Activated naive CD4-positive, alpha-beta T cell treated with anti-CD3 and anti-CD28 coated beads, Interleukin-2, amount 50 U/mL, for 24 hours (primary cell): ENCODE measurements around the gene APBB2.

Source experiments
- H3K27ac Mint-ChIP-seq: one replicate; pipeline ENCODE4 v1.8.0; 2021; ENCODE audit warnings: mild to moderate bottlenecking, mixed read lengths
- H3K27me3 Mint-ChIP-seq: one replicate; pipeline ENCODE4 v1.8.0; 2021; ENCODE audit warnings: mixed read lengths
- H3K36me3 Mint-ChIP-seq: one replicate; pipeline ENCODE4 v1.8.0; 2021; ENCODE audit warnings: mixed read lengths
- H3K4me1 Mint-ChIP-seq: one replicate; pipeline ENCODE4 v1.8.0; 2021; ENCODE audit warnings: mixed read lengths
- H3K4me3 Mint-ChIP-seq: one replicate; pipeline ENCODE4 v1.8.0; 2021; ENCODE audit warnings: mild to moderate bottlenecking, mixed read lengths
- H3K9me3 Mint-ChIP-seq: one replicate; pipeline ENCODE4 v1.8.0; 2021; ENCODE audit warnings: mixed read lengths

The APBB2 gene

DNA sequence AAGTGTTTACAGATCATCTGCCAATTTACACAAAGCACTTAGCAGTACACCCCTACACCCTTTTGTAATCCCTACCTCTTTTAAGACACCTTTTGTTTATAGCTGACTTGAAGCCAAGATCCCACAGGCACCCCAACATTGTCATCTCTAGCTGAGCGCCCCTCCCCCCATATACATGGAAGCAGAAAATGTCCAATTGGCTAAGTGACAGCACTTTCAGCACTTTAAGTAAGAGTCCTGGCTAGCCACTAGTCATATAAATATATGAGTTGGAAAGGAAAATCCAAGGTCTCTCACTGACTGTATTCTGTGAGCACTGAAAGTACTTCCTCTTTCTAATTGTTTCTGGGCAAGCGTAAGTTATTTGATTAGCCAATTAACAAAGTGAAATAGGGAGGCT, 356.4 kb downstream of the APBB2 start:
- Mint-ChIP-seq H3K9me3 (no peaks in the 10 kb centered on the region), H3K36me3 (no peaks in the 10 kb centered on the region), H3K27ac (no peak overlapping the region), H3K4me3 (peak overlapping the region; percentile 64), H3K27me3 (peaks cover 25% of the 10 kb centered on the region), H3K4me1 (peaks cover 7% of the 10 kb centered on the region)

DNA sequence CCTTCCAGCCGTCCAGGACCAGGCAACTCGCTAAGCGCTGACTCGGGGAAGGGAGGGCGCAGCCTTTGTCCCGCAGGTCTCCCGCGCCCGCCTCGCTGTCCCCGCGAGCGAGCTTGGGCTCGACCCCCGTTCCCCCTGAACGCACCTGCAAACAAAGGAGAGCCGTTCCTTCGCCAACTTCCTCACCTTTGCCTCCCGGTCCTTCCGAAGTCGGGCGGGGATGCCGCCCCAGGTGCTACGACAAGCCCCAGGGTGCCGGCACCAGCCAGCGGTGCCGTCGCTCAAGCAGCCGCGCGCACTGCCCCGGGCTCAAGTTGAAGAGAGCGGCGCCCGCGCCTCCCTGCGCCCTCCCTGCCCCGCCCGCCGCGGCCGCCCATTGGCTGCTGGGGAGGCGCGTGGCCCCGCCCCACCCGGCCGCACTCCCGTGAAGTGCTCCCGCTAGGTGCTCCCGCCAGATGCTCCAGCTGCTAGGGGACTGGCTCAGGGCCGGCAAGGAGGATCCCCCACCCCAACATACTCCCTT, 357.4 kb downstream of the APBB2 start:
- Mint-ChIP-seq H3K4me1 (peaks cover 7% of the 10 kb centered on the region), H3K4me3 (peak overlapping the region; percentile 76), H3K27me3 (peaks cover 25% of the 10 kb centered on the region), H3K36me3 (no peaks in the 10 kb centered on the region), H3K27ac (no peak overlapping the region), H3K9me3 (no peaks in the 10 kb centered on the region)

DNA sequence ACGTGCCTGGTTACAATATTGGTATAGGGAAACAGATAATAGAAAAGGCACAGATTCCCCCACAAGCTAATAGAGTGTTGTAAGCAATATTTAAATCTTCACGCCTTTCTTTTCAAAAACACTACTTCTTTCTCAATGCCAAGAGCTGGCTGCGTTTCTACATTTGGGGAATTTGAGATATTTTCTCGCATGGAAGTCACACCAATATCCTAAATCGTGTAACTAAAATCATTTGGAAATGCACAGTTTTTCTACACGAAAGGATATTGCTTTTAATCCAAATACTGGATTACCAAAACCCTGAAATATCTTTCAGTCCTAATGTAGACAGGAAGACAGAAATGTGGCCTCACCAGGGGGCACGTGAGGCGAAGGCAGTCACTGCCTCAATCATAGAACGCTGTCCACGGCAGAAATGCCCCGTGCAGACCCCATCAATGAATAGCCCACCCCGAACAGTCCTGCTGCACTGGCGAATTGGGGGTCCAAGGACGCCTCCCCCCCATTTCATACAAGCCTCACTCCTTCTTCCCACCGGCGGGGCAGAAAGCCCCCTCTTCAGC, 358.0 kb downstream of the APBB2 start:
- Mint-ChIP-seq H3K9me3 (no peaks in the 10 kb centered on the region), H3K36me3 (no peaks in the 10 kb centered on the region), H3K4me3 (peak overlapping the region; percentile 63), H3K4me1 (peaks cover 7% of the 10 kb centered on the region), H3K27me3 (peaks cover 25% of the 10 kb centered on the region), H3K27ac (no peak overlapping the region)

DNA sequence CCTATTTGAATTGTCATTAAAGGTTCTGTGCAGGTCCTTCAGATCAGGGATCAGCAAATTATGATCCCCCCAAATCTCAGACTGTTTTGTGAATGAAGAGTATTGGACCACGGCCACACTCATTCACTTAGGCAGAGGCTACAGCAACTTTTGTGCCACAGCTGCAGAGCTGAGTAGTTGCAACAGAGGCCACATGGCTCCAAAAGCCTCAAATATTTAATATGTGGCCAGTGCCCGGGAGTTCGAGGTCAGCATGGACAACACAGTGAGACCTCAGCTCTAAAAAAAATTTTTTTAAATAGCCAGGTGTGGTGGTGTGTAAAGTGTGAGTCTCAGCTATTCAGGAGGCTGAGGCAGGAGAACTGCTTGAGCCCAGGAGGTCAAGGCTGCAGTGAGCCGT, 363.8 kb downstream of the APBB2 start:
- H3K9me3 Mint-ChIP-seq, result no peaks in the 10 kb centered on the region
- peaks cover 9% of the 10 kb centered on the region for H3K27me3 Mint-ChIP-seq
- no peaks in the 10 kb centered on the region for H3K4me1 Mint-ChIP-seq
- H3K36me3 Mint-ChIP-seq, result no peaks in the 10 kb centered on the region
- H3K27ac Mint-ChIP-seq, result no peak overlapping the region
- H3K4me3 Mint-ChIP-seq, result no peak overlapping the region

DNA sequence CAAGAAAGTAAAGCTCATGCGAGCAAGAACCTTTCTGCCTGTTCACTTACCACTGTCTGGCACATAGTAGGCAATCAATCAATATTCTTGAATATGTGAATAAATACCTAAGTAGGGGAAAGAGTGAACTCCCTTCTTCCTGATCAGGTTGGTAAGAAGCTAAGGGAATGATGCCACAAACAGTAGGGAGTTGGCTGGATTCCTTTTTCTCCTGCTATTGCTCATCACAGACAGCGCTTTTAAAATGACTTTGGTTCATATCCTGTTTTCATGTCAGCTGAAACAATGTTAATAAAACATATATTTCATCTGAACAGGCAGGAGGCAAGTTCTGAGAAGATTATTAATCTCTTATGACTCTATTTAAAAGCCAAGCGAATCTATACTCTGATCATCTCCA, 365.4 kb downstream of the APBB2 start:
- H3K4me1 Mint-ChIP-seq, result no peaks in the 10 kb centered on the region
- no peaks in the 10 kb centered on the region for H3K36me3 Mint-ChIP-seq
- H3K4me3 Mint-ChIP-seq, result no peak overlapping the region
- H3K27me3 Mint-ChIP-seq, result peaks cover 3% of the 10 kb centered on the region
- no peak overlapping the region for H3K27ac Mint-ChIP-seq
- no peaks in the 10 kb centered on the region for H3K9me3 Mint-ChIP-seq

DNA sequence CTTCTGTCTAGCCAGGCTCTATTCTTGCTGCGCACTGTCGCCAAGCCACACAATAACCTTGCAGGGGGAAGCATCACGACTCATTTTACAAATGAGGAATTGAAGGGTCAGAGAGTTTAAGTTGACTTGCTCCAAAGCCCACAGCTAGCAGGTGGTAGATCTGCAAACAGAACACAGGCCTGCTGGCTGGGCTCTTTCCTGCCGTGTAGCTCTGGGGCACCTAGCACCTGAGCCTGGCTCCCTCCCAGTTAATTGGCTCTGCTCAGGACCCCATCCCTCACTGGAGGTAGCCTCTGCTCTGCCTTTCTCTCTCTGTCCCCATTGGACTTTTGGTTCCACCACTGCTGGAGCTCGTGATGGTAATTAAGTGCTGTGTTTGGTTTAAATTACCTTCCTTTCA, 366.1 kb downstream of the APBB2 start:
- Mint-ChIP-seq H3K27ac (no peak overlapping the region), H3K4me3 (no peak overlapping the region), H3K9me3 (no peaks in the 10 kb centered on the region), H3K27me3 (no peaks in the 10 kb centered on the region), H3K4me1 (no peaks in the 10 kb centered on the region), H3K36me3 (no peaks in the 10 kb centered on the region)

DNA sequence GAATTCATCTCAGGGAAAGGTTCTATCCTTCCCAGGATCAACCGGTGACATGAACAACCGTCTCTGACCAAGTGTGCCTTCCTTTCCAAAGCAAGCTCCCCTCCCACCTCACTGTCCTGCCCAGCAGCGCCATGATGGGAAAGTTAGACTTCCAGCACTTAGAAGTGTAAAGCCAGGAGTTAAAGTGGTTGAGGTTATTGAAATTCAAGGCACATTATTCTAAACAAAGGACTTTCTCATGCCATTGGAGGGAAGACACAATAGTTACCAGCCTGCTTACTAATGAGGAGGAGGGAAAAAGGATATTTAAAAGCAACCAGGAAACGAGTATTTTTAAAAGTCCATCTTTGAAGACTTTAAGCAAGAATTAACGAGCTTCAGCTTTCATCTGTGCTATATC, 367.8 kb downstream of the APBB2 start:
- Mint-ChIP-seq H3K4me1 (no peaks in the 10 kb centered on the region), H3K36me3 (no peaks in the 10 kb centered on the region), H3K9me3 (no peaks in the 10 kb centered on the region), H3K27ac (no peak overlapping the region), H3K4me3 (no peak overlapping the region), H3K27me3 (no peaks in the 10 kb centered on the region)

DNA sequence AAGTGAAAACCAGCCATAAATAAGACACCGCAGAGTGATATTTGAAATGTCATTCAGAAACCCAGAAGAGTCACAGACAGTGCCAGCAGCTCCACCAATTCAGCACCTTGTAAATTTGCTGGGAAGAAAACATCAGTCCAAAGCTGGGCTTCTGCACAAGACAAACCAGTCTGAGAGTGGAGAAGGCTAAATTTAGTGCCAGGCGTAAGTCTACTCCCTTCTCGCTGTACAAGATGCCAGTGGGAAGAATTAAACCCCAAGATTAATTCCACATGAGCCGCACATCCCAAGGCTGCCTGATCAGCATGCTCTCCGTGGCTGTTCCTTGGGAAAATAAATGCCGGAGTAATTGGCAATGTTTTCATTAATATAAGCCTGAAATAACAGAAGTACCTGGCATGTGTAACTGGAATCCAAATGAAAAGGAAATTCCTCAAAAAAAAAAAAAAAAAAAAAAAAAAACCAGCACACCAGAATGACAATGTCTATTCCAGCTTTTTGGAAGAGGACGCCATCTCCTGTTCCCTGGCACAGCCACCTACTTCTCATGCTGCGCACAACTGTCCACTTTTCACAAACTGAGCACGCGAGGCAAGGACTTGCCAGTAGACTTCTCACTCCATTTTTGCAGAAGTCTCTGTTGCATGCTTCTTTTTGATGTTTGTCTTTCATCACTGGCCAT, 369.0 kb downstream of the APBB2 start:
- Mint-ChIP-seq H3K27ac (no peak overlapping the region), H3K4me3 (no peak overlapping the region)

DNA sequence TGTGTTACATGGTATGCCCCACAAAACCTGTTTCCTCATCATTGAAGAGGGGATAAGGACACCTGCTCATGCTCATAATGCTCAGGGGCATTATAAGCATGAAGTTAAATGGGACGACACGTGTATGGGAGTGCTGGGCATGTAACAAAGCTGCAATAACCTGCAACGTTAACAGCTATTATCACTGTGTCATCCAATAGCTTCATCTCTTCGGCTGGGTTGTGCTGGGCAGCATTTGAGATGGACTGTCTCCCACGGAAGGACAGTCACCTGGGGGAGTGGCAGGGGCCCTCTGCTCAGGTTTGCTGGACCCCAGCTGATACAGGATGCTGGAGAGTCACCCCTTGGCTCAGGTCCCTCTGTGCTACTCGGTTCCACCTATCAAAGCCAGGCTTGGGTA, 370.1 kb downstream of the APBB2 start:
- Mint-ChIP-seq H3K27me3 (no peaks in the 10 kb centered on the region), H3K4me1 (peaks cover 5% of the 10 kb centered on the region), H3K36me3 (no peaks in the 10 kb centered on the region), H3K9me3 (no peaks in the 10 kb centered on the region), H3K4me3 (no peak overlapping the region), H3K27ac (no peak overlapping the region)

More for the DNA sequence above, 369.0 kb downstream of the APBB2 start:
- H3K36me3 Mint-ChIP-seq, result no peaks in the 10 kb centered on the region
- H3K27me3 Mint-ChIP-seq, result no peaks in the 10 kb centered on the region
- no peaks in the 10 kb centered on the region for H3K9me3 Mint-ChIP-seq
- H3K4me1 Mint-ChIP-seq, result peaks cover 5% of the 10 kb centered on the region

DNA sequence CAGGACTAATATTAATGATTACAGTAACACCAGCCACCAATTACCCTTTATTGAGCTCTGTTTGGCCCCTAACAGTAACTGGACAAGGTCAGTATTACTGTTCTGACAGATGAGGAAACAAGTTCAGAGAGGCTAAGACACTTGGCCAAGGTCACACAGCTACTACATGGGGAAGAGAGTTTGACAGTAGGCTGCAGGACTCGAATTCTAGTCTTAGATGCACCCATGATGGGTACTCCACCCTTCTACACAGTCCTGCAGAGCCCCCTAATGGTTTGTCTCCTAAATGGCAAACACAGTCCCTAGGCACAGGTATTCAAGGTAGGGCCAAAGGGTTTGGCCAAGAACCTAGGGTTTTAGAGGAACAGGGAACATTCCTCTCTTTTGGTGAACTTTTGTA, 370.6 kb downstream of the APBB2 start:
- Mint-ChIP-seq H3K9me3 (no peaks in the 10 kb centered on the region), H3K4me1 (peaks cover 5% of the 10 kb centered on the region), H3K36me3 (no peaks in the 10 kb centered on the region), H3K4me3 (no peak overlapping the region), H3K27ac (no peak overlapping the region), H3K27me3 (no peaks in the 10 kb centered on the region)

DNA sequence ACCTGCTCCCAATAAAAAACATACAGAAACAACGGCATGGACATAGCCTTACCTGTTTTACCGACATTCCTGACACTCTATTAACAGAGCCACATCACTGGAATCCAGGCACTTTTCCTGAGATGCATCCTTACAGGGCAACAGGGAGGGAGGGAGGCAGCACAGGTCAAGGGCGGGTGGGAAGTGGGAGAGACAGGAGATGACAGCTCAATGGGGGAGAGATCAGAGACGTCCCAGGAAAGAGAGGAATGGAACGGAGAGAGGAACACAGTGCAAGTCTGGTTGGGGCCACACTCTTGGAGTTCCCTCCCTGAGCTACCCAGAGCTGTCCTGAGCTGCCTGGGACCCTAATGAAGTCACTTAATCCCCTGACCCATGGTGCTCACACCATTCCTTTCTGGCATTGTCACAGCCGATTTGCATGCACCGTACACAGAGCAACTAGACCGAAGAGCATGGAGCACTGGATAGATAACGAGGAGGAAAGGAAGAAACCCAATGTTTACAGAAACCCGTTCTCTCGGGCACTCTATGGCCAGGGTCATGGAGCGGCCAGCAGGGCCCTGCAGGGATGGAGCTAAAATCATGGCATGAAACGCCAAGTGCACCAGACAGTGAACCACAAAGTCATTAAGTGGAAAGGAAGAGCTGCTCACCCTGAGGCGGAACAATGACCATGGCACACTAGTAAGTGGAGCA, 371.5 kb downstream of the APBB2 start:
- H3K27me3 Mint-ChIP-seq, result no peaks in the 10 kb centered on the region
- peaks cover 5% of the 10 kb centered on the region for H3K4me1 Mint-ChIP-seq
- no peak overlapping the region for H3K4me3 Mint-ChIP-seq
- H3K9me3 Mint-ChIP-seq, result no peaks in the 10 kb centered on the region
- no peaks in the 10 kb centered on the region for H3K36me3 Mint-ChIP-seq
- H3K27ac Mint-ChIP-seq, result no peak overlapping the region

DNA sequence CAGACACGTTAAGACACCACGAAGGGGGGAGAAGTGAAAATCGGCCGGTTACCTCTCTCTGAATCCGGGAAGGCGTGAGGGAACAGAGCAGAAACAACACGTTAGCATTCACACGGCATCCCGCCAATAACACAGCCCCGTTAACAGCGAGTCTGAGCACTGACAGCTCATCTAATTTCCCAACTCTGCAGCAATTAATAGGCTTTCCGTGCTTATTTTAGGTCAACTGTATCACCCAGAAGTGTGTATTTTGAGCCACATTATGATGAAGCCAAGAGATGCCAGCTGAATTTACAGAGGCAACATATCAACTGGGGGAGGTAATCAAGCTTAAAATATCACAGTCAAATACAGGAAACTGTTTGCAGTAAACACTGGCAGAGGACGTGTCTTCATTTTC, 372.0 kb downstream of the APBB2 start:
- H3K9me3 Mint-ChIP-seq, result no peaks in the 10 kb centered on the region
- no peak overlapping the region for H3K27ac Mint-ChIP-seq
- no peak overlapping the region for H3K4me3 Mint-ChIP-seq
- H3K4me1 Mint-ChIP-seq, result peaks cover 5% of the 10 kb centered on the region
- H3K36me3 Mint-ChIP-seq, result no peaks in the 10 kb centered on the region
- no peaks in the 10 kb centered on the region for H3K27me3 Mint-ChIP-seq

DNA sequence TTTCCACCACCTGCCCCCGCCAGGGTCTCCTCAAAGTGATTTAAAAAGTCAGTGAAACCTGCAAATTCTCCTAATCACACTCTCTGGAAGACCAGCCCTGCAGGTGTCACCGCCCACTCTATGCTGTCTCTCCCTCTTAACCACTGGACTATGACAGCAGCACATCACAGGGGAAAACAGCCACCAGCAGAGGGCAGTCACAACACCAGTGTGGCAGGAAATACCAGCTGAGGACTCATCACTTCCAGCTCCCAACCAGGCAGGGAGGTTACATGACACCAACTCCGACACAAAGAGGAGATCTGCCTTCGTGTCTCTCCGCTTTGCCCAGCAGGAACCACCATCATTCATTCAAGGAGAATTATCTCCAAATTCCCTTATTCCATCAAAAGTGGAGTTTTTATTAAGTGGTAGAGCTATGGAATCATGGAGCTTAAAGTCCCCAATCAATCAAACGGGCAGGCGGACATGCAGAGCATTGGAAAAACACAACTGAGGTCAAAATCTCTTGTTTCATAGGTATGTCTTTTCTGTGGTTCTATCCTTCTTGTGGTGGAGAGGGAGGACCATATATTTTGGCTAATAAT, 373.3 kb downstream of the APBB2 start:
- Mint-ChIP-seq H3K9me3 (no peaks in the 10 kb centered on the region), H3K27me3 (no peaks in the 10 kb centered on the region), H3K36me3 (no peaks in the 10 kb centered on the region), H3K4me1 (peaks cover 5% of the 10 kb centered on the region), H3K27ac (no peak overlapping the region), H3K4me3 (no peak overlapping the region)

DNA sequence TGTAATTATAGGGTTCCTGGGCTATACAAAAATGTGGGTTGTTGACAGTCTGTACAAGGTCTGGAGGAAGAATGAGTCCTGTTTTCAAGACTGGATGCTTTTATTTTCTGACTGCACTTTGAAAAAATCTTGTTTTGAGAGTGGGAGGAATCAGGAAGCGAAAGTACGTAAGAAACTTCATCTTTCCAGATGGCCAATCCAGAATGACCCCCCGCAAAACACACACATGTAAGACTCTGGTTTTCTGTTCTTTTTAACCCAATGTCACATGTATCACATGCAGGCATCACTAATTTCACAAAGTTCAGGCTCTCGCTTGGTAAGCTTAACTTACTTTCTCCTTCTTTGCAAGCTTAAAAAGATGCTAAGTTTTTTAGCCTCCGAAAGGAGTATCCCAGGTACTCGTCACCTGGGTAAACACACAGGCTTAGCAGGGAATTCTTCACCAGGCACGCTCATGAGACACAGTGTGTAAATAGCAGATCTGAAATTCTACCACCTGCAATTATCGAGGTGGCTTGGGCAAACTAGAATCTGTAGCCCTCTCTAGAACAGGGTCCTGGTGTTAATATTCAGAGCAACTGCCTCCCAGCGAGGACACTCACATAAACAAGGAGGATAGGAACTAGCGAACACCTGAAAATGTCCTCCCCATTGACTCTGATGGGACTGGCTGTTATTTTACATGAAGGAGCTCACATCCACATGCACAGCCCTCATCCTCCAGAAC, 373.9 kb downstream of the APBB2 start:
- H3K36me3 Mint-ChIP-seq, result no peaks in the 10 kb centered on the region
- no peaks in the 10 kb centered on the region for H3K9me3 Mint-ChIP-seq
- H3K27ac Mint-ChIP-seq, result no peak overlapping the region

DNA sequence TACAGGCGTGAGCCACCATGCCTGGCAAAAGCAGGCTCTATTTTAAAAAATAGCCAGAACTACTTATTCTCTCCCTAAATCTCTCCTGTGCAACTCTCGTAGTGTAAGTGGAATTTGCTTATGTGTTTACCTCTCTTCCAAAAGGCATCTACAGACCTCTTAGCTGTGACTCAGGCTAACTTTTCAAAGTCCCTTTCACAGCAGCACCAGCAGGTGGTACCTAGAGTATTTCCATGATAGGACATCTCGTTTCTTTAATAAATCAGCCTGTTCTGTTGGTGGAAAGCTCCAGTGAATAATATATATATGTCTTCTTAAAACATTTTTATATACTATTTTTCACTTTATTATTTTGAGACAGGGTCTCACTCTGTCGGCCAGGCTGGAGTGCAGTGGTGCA, 375.6 kb downstream of the APBB2 start:
- Mint-ChIP-seq H3K27me3 (no peaks in the 10 kb centered on the region), H3K36me3 (no peaks in the 10 kb centered on the region), H3K9me3 (no peaks in the 10 kb centered on the region), H3K27ac (no peak overlapping the region), H3K4me1 (peaks cover 5% of the 10 kb centered on the region), H3K4me3 (no peak overlapping the region)

More for the DNA sequence above, 373.9 kb downstream of the APBB2 start:
- peaks cover 5% of the 10 kb centered on the region for H3K4me1 Mint-ChIP-seq
- no peaks in the 10 kb centered on the region for H3K27me3 Mint-ChIP-seq
- H3K4me3 Mint-ChIP-seq, result no peak overlapping the region
